NB4 (cell line): ENCODE measurements around the gene SSBP3.

Source experiments
- POLR2A ChIP-seq: IDR thresholded peaks from 2 replicates; pipeline ENCODE4 v1.6.1; 2011; ENCODE audit warnings: mild to moderate bottlenecking; ENCODE audit not compliant: insufficient read length; ENCODE audit errors: extremely low read depth
- TF ChIP-seq, protein P1 (sequence below): IDR thresholded peaks from one replicate; pipeline ENCODE4 v1.5.1; 2012; ENCODE audit warnings: low read depth, low read length
- TF ChIP-seq, protein P2 (sequence below): IDR thresholded peaks from 2 replicates; pipeline ENCODE4 v1.6.1; 2011; ENCODE audit warnings: low read depth, low read length

DNA sequence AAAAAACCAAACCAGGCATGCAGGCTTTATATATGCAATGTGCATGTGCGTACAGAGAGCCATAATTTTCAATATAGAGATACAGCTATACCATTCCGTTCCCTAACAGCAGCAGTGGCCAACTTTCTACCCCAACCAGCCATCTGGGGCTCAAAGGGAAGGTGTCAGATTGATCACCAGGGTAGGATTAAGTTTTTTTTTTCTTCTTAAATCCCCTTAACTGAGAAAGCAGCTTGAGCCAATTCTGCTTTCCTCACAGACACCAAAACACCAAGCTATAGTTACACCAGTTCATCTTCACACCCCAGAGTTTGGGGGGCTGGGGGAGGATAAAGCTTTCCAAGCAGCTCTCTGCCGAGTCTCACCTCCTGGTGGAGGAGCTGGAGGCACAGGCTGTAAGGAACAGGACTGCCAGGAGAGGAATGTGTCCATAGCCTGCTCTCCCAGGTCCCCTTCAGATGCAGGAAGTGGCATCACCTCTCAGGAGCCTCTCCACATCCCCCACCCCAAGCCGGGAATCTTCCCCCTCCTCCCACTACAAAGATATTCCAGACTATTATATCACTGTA, 87.9 kb downstream of the SSBP3 start:
- TF ChIP-seq, protein P1, sequence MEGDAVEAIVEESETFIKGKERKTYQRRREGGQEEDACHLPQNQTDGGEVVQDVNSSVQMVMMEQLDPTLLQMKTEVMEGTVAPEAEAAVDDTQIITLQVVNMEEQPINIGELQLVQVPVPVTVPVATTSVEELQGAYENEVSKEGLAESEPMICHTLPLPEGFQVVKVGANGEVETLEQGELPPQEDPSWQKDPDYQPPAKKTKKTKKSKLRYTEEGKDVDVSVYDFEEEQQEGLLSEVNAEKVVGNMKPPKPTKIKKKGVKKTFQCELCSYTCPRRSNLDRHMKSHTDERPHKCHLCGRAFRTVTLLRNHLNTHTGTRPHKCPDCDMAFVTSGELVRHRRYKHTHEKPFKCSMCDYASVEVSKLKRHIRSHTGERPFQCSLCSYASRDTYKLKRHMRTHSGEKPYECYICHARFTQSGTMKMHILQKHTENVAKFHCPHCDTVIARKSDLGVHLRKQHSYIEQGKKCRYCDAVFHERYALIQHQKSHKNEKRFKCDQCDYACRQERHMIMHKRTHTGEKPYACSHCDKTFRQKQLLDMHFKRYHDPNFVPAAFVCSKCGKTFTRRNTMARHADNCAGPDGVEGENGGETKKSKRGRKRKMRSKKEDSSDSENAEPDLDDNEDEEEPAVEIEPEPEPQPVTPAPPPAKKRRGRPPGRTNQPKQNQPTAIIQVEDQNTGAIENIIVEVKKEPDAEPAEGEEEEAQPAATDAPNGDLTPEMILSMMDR = no peak
- TF ChIP-seq POLR2A = no peak
- TF ChIP-seq, protein P2, sequence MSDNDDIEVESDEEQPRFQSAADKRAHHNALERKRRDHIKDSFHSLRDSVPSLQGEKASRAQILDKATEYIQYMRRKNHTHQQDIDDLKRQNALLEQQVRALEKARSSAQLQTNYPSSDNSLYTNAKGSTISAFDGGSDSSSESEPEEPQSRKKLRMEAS = no peak
